Uterine smooth muscle cell (primary cell): ENCODE measurements around the gene ITPKC. TPM values are rescaled to one million over a fixed set of nuclear protein-coding genes. Genes with fewer than 3 reads are reported as not detected.

Experiments
- total RNA-seq: library from RNA; depleted of rRNA; stranded (reverse); fragments of >200 nt; gene quantifications from 2 replicates; pipeline ENCODE4 v1.2.3, GENCODE V29; 2014

The ITPKC gene
- total RNA-seq: 16.5 and 20.7 TPM in 2 replicates

DNA sequence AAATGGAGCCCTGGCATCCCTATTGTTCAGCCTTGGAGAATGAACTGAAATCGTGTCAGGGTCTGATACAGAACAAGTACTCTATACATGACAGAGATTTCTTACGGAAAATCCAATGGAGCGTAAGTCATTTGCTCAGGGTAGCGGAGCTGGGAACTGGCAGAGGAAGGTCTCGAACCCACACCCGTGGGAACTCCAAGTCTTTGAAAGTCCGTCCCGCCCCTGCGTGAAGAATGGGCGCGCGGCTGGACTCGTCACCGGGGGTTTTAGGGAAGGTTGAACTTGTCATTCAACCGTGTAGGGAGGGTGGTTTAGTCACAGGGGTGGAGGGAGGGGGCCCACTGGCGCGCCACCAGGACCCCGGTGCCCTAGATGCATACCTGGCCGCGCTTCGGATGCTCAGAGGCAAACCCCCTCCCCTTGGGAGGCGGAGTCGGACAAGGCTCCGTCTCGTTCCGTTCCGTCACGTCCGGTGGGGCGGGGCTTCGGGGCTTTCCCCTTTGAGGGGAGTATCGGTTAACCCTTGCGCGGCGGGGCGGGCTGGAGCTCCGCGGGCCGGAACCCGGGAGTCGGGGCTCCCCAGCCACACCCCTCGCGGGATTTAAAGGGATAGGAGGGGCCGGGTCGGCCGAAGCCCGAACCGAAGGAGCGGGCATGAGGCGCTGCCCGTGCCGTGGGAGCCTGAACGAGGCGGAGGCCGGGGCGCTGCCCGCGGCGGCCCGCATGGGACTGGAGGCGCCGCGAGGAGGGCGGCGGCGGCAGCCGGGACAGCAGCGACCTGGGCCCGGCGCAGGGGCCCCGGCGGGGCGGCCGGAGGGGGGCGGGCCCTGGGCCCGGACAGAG, at the start of gene ITPKC, which contains the start of gene COQ8B:
Gene ITPKC (plus strand): TSS at position 631 of the 843 bp plus-strand sequence. CDS start 24 bp downstream, at position 655.
Gene COQ8B (minus strand): TSS at position 405 of the 843 bp plus-strand sequence. CDS start 2,254 bp downstream, outside the sequence.

DNA sequence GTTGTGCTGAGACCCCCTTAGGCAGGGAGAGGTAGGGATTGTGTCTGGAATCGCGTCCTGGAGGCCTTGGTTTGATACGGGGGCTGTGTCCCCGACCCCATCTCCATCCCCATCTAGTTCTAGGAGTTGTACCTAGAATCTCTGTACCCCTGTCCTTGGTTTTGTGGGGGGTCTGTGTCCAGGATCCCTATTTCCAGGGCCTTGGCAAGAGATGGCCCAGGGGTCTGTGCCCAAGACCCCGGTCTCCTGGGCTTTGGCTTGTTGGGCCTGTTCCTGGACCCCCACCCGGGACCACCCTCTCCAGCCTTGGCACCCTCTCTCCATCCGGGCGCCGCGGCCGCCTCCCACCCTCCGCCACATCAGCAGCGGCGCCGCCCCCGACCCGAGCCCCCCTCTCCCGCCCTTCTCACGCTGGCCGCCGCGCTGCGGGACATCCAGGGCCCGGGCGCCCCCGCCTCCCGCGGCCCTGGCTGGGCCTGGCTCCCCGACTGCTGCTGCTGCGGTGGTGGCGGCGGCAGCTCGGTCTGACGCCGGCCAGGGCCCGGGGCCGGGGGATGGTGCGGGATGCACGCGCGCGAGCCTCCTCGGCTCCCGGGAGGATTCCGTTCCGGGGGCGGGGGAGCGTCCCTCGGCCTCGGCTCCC, 26.7 kb upstream of the ITPKC start, which contains the start of gene NUMBL:
Gene NUMBL (minus strand): TSS at position 602 of the 643 bp plus-strand sequence. CDS start 168 bp downstream, at position 434.

DNA sequence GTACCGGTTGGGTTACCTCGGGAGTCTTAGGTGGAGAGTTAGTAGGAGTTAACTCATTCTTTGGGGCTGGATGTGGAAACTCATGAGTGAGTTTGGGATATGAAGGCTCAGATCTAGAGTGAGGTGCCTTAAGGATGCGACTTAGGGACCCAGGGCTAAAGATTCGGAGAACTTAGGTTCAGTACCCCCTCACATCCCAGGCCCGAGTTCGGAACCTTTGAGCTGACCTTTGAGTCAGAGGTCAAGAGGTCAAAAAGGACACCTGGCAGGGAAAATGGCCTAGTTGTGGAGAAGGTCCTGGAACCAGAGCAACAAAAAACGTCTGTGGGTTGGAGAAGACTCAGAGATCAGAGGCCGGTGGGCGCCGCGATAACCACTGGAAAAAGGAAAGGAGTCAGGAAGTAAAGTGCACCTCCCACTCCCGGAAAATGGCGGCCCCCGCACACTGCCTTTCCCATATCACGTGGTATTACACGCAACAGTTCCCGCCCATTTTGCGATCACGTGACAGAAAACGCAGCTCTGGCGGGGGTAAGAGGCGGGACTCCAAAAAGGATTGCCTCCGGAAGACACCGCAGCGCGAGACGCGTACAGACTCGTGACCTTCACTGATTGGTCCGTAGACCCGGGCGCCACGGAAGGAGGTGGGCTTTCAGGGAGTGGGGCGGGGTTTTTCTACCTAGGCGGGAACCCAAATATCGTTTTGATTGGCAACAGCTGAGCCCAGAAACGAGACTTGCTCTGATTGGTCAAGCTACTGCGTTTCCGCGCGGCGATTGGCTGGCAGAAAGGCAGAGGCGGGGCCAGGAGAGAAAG, 33.4 kb downstream of the ITPKC start, which contains the start of gene ACTMAP:
Gene ACTMAP (minus strand): TSS at position 420 of the 816 bp plus-strand sequence. CDS start 674 bp downstream, outside the sequence.

DNA sequence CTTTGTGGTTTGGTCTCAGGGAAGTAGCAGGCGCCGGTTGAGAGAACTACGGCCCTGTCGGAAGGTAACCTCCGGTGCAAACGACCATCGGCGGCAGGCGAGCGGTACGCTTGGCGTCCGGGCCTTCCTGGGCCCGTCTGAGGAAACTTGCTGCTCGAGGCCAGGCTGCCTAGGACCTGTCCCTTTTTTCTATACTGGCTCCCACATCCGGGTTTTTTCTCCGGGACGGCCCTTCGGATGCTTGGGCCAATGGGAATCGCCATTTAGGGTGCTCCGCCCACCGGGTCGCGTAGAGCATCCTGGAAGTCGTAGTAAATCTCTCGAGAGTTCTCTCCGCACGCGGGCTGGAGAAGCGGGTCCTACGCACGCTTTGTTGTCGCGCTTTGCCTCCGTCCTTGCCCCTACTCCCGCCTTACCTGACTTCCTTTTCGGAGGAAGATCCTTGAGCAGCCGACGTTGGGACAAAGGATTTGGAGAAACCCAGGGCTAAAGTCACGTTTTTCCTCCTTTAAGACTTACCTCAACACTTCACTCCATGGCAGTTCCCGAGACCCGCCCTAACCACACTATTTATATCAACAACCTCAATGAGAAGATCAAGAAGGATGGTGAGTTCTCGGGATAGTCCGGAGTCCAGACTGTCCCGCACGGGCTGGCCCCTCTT, 34.1 kb downstream of the ITPKC start, which contains the start of gene SNRPA:
Gene SNRPA (plus strand): TSS at position 330 of the 664 bp plus-strand sequence. CDS start 206 bp downstream, at position 536.

DNA sequence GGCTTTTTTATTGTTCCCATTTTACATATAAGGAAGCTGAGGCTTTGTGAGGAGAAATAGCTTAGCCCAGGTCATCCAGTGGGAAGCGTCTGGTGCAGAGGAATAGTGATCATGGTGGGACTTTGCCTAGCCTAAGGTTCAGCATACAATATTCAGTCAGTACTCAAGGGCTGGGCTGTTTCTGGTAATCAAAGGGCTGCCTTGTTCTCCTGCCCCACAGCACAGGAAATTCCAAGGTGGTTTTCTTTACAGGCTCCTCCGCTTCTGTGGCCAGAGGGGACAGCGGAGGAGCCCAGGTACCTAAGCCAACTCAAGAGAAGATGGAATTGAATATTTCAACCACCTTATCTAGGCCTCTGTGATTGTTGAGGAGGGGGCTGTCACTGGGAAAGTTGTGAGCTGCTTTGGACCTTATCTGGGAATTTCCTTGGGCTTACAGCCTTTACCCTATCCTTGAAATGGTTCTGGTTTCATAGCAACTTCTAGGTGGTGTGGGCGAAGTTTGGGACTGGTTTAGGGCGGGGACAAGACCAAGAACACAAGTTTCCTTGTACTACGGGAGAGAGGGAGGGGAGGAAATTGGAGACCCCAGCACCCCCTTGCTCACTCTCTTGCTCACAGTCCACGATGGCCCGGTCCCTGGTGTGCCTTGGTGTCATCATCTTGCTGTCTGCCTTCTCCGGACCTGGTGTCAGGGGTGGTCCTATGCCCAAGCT, 58.2 kb downstream of the ITPKC start, which contains the start of gene MIA:
Gene MIA (plus strand): TSS at position 606 of the 716 bp plus-strand sequence. CDS start 22 bp downstream, at position 628.

DNA sequence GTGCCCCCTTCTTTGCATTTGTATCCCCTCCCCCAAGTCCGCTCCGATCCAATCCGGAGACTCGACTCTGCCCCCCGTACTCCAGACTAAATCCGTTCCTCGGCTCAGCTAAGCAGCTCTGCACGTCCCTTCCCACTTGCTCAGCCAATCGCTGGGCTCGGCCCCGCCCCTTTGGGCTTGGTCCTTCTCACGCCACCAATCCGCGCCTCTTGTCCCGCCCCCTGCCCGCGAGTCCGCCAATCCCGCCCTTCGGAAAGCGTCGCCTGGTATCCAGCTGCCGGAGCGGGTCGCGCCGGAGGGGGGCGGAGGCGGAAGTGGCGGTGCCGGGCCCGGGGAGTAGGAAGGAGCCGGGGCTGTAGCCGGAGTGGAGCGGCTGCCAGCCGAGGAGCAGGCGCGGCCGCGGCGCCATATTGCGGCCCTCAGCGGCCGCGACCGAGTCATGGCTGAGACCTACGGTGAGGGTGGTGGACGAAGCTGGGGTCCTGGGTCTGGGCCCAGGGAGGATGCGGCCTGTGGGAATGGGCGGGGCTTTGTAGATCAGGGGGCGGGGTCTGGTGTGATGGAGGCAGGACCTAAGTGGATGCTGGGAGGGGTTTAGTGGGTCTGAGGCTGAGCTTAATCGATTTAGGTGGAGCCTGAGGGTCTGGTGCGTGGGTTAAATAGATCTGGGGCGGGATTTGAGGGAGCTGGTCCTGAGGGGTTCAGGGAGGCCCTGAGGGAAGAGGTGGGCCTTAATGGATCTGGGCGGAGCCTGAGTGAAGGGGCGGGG, 61.2 kb downstream of the ITPKC start, which contains the start of gene RAB4B:
Gene RAB4B (plus strand): TSS at position 311 of the 769 bp plus-strand sequence. CDS start 129 bp downstream, at position 440.

Other genes with a start within 250 kb of the ITPKC start
- gene SHKBP1, start 140.2 kb upstream of the ITPKC start, total RNA-seq: 32.9 and 34.4 TPM in 2 replicates
- 25.6 and 38.9 TPM in 2 replicates for gene LTBP4, start 115.7 kb upstream of the ITPKC start, total RNA-seq
- gene NUMBL, start 26.5 kb upstream of the ITPKC start, total RNA-seq: 29.7 and 42.2 TPM in 2 replicates
- gene COQ8B, start 226 bp upstream of the ITPKC start, total RNA-seq: 31.9 and 32.4 TPM in 2 replicates
- 0.77 and 1.1 TPM in 2 replicates for gene ACTMAP, start 33.4 kb downstream of the ITPKC start, total RNA-seq
- 36.0 and 39.5 TPM in 2 replicates for gene SNRPA, start 34.1 kb downstream of the ITPKC start, total RNA-seq
- gene MIA, start 58.4 kb downstream of the ITPKC start, total RNA-seq: 0.22 and 0.62 TPM in 2 replicates
- gene RAB4B, start 61.1 kb downstream of the ITPKC start, total RNA-seq: 9.7 and 13.2 TPM in 2 replicates
- gene EGLN2, start 82.1 kb downstream of the ITPKC start, total RNA-seq: 116 and 117 TPM in 2 replicates
- gene CYP2A6, start 133.3 kb downstream of the ITPKC start, total RNA-seq: not detected in 2 replicates
- not detected in 2 replicates for gene CYP2A7, start 165.1 kb downstream of the ITPKC start, total RNA-seq